HG02588 (cell line): Measurements from ENCODE around the gene LCE4A.

Experiments used
- ATAC-seq: cut with Tn5 transposase; IDR thresholded peaks from one replicate; pipeline ENCODE4 v1.9.1; 2021; ENCODE audit warnings: mild to moderate bottlenecking, moderate library complexity; ENCODE audit not compliant: unreplicated experiment

LCE4A gene

GRCh38 chr1:152745289-152745704 lies 37.3 kb downstream of the LCE4A start:
- ATAC-seq: no peak

- ATAC-seq: no peak
Measured at GRCh38 chr1:152745765-152746444, 37.9 kb downstream of the LCE4A start.

DNA sequence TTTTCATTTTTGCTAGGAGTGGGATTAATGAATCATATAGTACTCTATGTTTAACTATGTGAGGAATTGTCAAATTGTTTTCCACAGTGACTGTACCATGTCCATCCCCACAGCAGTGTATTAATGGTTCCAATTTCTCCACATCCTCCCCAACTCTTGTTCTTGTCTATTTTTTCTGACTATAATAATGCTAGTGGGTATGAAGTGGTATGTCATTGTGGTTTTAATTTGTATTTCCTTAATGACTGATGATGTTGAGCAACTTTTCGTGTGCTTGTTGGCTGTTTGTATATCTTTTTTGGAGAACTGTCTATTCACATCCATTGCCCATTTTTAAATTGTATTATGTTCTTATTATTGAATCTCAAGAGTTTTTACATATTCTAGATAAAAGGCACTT lies 39.9 kb downstream of the LCE4A start:
- no peak for ATAC-seq

DNA sequence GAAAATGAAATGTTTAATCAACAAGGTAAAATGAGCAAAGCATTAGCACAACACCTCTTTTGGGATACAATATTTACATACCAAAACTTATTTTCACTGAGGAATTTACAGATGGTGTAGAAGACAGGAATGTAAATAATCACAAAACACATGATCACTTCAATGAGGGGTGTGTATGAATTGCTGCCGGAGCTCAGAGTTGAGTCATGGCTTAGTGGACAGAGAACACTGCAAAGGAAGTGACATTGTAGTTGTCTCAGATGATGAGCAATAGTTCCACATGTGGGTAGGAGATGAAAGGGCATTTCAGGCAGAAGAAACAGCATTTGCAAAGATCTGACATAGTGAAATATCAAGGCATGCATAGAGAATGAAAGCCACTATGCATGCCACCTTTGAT lies 44.3 kb downstream of the LCE4A start:
- no peak for ATAC-seq

GRCh38 chr1:152753586-152753985 lies 45.6 kb downstream of the LCE4A start:
- no peak for ATAC-seq

DNA sequence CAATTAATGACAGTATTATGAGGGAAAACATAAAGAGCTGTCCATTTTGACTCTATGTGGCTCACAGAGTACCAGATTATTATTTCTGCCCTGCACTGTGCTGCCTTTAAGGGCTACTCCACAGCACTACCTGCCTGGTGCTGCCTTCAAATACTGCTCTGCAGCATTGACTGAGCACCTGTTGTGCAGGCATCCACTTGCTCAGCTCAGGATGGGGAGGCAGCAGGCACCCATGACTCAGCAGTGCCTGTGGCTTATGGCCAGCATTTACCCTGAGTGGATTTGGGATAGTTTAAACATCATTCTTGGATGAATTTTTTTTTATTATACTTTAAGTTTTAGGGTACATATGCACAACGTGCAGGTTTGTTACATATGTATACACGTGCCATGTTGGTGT lies 48.9 kb downstream of the LCE4A start:
- ATAC-seq: no peak

DNA sequence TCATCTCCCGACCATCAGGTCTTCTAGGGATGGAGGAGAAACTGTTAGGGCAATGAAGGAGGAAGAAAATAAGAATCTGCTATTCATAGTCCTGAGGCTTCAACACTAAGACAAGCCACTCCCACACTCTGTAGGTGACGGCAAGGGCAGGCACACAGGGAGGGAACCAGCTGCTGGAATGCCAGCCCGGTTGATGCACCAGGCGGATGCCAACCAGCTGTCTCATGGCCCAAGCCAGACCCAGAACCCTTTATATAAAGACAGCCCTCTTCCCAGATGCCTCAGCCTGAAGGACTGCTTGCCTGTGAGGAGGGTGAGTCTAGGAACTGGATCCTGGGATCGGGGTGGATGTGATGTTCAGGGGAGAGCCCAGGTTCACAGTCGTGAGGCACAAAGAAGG lies 49.8 kb downstream of the LCE4A start, which contains the start of gene KPRP:
Gene KPRP (plus strand): TSS at position 279 of the 400 bp plus-strand sequence. CDS start 1,564 bp downstream, outside the sequence.
- ATAC-seq: no peak

- no peak for ATAC-seq
Measured at GRCh38 chr1:152758636-152759035, 50.7 kb downstream of the LCE4A start.
